DND-41 (cell line): Measurements from ENCODE around the gene EPHX1.
A peak's percentile ranks its signal among the peaks of the same experiment; 100 is the strongest.
"Not testable (repeated sequence)": the region's sequence is repeated elsewhere in the genome, so short reads cannot be mapped to it uniquely, and the experiment has no call there.

Experiments
- ATAC-seq: fragments of 200-7000 bp; cut with Tn5 transposase; 3 replicates; pipeline ENCODE4 v1.9.1; 2021; ENCODE audit warnings: low read depth; ENCODE audit not compliant: insufficient read depth
- DNase-seq: peaks from one replicate; pipeline ENCODE4 v3.0.0-alpha.2; 2020
- H2AFZ ChIP-seq: 2 replicates; pipeline ENCODE4 v1.6.0; 2012; ENCODE audit warnings: low read depth, low read length
- H3K27ac ChIP-seq: 2 replicates; pipeline ENCODE4 v1.5.1; 2012; ENCODE audit warnings: low read length, inconsistent platforms
- H3K27me3 ChIP-seq: fragments of 200-600 bp; sonication (generic); 2 replicates; pipeline ENCODE4 v1.6.0; 2012; ENCODE audit warnings: low read length, mild to moderate bottlenecking, inconsistent platforms; ENCODE audit not compliant: insufficient read depth, poor library complexity
- H3K36me3 ChIP-seq: 2 replicates; pipeline ENCODE4 v1.5.1; 2012; ENCODE audit warnings: low read length, inconsistent platforms; ENCODE audit not compliant: insufficient read depth
- H3K4me1 ChIP-seq: 2 replicates; pipeline ENCODE4 v1.5.1; 2012; ENCODE audit warnings: mild to moderate bottlenecking, low read length; ENCODE audit not compliant: insufficient read depth
- H3K4me2 ChIP-seq: 2 replicates; pipeline ENCODE4 v1.6.0; 2012; ENCODE audit warnings: mild to moderate bottlenecking, moderate library complexity, low read length, inconsistent platforms; ENCODE audit not compliant: insufficient read depth
- H3K4me3 ChIP-seq, 2 experiments: fragments of 200-600 bp in 1 of 2; shearing (Covaris generic) in 1 of 2; 2 replicates each; pipeline ENCODE4 v1.5.1; 2012 to 2016; ENCODE audit warnings: inconsistent platforms in 2 of 2, low read length in 2 of 2, mild to moderate bottlenecking in 2 of 2, low read depth in 1 of 2, moderate library complexity in 1 of 2
- H3K79me2 ChIP-seq: 2 replicates; pipeline ENCODE4 v1.6.0; 2012; ENCODE audit warnings: low read length, inconsistent platforms; ENCODE audit not compliant: insufficient read depth
- H3K9ac ChIP-seq: 2 replicates; pipeline ENCODE4 v1.6.0; 2012; ENCODE audit warnings: low read depth, mild to moderate bottlenecking, inconsistent platforms, low read length, moderate library complexity
- H3K9me3 ChIP-seq: 2 replicates; pipeline ENCODE4 v1.5.1; 2012; ENCODE audit warnings: low read length, moderate library complexity, mild to moderate bottlenecking, inconsistent platforms; ENCODE audit not compliant: insufficient read depth, severe bottlenecking
- H4K20me1 ChIP-seq: 2 replicates; pipeline ENCODE4 v1.6.0; 2012; ENCODE audit warnings: low read length; ENCODE audit not compliant: insufficient read depth
- CTCF ChIP-seq: IDR thresholded peaks from 2 replicates; pipeline ENCODE4 v1.5.1; 2012; ENCODE audit warnings: borderline replicate concordance, low read length, moderate library complexity, mild to moderate bottlenecking; ENCODE audit not compliant: poor library complexity, severe bottlenecking; ENCODE audit errors: extremely low read depth
- EZH2 ChIP-seq: IDR thresholded peaks from 3 replicates; pipeline ENCODE4 v1.6.1; 2012; ENCODE audit warnings: borderline replicate concordance, low read depth, mild to moderate bottlenecking, moderate library complexity, low read length, inconsistent platforms; ENCODE audit not compliant: severe bottlenecking

EPHX1 gene

GRCh38 chr1:225809842-225810578 lies at the start of gene EPHX1:
TSS of gene EPHX1 (plus strand) at chr1:225810124. CDS start at chr1:225828730, 18,606 bp downstream.
- no peaks in the 10 kb centered on the region for H3K36me3 ChIP-seq
- peak; percentile 82 for DNase-seq
- TF ChIP-seq EZH2 (no peak), CTCF (peak; percentile 38)
- H3K9ac ChIP-seq, result peak within 1 kb of the TSS; percentile 60
- no peaks in the 10 kb centered on the region for H3K9me3 ChIP-seq
- H3K27me3 ChIP-seq, result no peaks in the 10 kb centered on the region
- peaks cover 3% of the 10 kb centered on the region; the same call in 1 of the 2 replicates for H4K20me1 ChIP-seq
- H3K4me3 ChIP-seq, result peak within 1 kb of the TSS; percentile 16 to 71; a peak in 3 of 4 replicates
- peak within 1 kb of the TSS; percentile 69 for H2AFZ ChIP-seq
- ATAC-seq, result peak; percentile 99
- peak within 1 kb of the TSS; percentile 98 for H3K4me2 ChIP-seq
- no peak within 1 kb of the TSS for H3K27ac ChIP-seq
- no peaks in the 10 kb centered on the region for H3K79me2 ChIP-seq
- H3K4me1 ChIP-seq, result peaks cover 17% of the 10 kb centered on the region

GRCh38 chr1:225760531-225760930 lies 49.4 kb upstream of the EPHX1 start:
- H3K4me1 ChIP-seq, result no peaks in the 10 kb centered on the region
- TF ChIP-seq EZH2 (no peak), CTCF (no peak)
- H3K4me3 ChIP-seq, result no peak overlapping the region
- no peaks in the 10 kb centered on the region for H3K9me3 ChIP-seq
- peaks cover 3% of the 10 kb centered on the region for H3K27me3 ChIP-seq
- no peak overlapping the region for H2AFZ ChIP-seq
- no peaks in the 10 kb centered on the region for H4K20me1 ChIP-seq
- no peak for ATAC-seq
- no peak overlapping the region for H3K4me2 ChIP-seq
- no peak overlapping the region for H3K27ac ChIP-seq
- DNase-seq, result no peak
- H3K9ac ChIP-seq, result no peak overlapping the region
- H3K36me3 ChIP-seq, result no peaks in the 10 kb centered on the region
- H3K79me2 ChIP-seq, result no peaks in the 10 kb centered on the region

GRCh38 chr1:225761395-225761794 lies 48.5 kb upstream of the EPHX1 start:
- H3K27ac ChIP-seq, H3K9ac ChIP-seq, H3K9me3 ChIP-seq, H3K4me2 ChIP-seq, H3K4me1 ChIP-seq, ATAC-seq, DNase-seq, H2AFZ ChIP-seq, H3K79me2 ChIP-seq, H4K20me1 ChIP-seq, H3K4me3 ChIP-seq, H3K36me3 ChIP-seq, H3K27me3 ChIP-seq: not testable (repeated sequence)

- H2AFZ ChIP-seq, result no peak overlapping the region
These were observed 47.9 kb upstream of the EPHX1 start for GRCh38 chr1:225762002-225762441.

More at GRCh38 chr1:225762002-225762441, 47.9 kb upstream of the EPHX1 start:
- TF ChIP-seq CTCF, result no peak
- no peak for TF ChIP-seq EZH2
- no peak overlapping the region for H3K4me3 ChIP-seq
- H3K27ac ChIP-seq, result no peak overlapping the region
- no peak overlapping the region for H3K4me2 ChIP-seq
- H3K9me3 ChIP-seq, result no peaks in the 10 kb centered on the region
- DNase-seq (no peak), ATAC-seq (no peak)
- no peaks in the 10 kb centered on the region for H3K4me1 ChIP-seq
- H3K9ac ChIP-seq, result no peak overlapping the region
- no peaks in the 10 kb centered on the region for H4K20me1 ChIP-seq
- H3K27me3 ChIP-seq, result peaks cover 3% of the 10 kb centered on the region
- H3K36me3 ChIP-seq, result no peaks in the 10 kb centered on the region
- H3K79me2 ChIP-seq, result no peaks in the 10 kb centered on the region
